Measurements from ENCODE around the gene TBL1XR1. TPM values are rescaled to one million over a fixed set of nuclear protein-coding genes. Genes with fewer than 3 reads are reported as not detected.
"Not testable (repeated sequence)": the region's sequence is repeated elsewhere in the genome, so short reads cannot be mapped to it uniquely, and the experiment has no call there.

TBL1XR1 gene
- total RNA-seq, 2 donors from 2014 or later, result 118 to 125 TPM

DNA sequence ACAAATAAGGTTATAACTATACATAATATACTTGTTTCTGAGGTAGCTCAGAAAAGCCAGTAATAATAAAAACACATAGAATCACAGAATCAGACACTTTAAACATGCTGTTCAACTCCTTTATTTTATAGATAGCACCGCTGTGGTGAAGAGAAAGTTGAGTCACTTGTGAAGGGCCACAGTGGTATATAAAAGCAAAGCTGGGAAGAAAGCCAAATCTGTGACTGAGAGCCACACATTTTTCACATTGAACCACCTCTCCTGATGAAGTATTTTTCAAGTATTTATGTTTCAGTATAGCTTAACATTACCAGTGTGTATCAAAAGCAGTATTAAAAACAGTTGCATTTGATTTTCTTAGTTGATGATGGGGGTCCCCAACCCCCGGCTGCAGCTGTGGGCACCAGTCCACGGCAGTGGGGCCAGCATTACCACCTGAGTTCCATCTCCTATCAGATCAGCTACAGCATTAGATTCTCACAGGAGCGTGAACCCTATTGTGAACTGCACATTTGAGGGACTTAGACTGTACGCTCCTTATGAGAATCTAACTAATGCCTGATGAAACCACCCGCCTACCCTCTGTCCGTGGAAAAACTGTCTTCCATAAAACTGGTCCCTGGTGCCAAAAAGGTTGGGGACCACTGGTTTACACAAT, 46.2 kb downstream of the TBL1XR1 start:
- intact Hi-C loops (cut with DNase I), result no loop called here
- DNase-seq, result no peak
- ATAC-seq, result peak in 1 of 2 donors; percentile 39

DNA sequence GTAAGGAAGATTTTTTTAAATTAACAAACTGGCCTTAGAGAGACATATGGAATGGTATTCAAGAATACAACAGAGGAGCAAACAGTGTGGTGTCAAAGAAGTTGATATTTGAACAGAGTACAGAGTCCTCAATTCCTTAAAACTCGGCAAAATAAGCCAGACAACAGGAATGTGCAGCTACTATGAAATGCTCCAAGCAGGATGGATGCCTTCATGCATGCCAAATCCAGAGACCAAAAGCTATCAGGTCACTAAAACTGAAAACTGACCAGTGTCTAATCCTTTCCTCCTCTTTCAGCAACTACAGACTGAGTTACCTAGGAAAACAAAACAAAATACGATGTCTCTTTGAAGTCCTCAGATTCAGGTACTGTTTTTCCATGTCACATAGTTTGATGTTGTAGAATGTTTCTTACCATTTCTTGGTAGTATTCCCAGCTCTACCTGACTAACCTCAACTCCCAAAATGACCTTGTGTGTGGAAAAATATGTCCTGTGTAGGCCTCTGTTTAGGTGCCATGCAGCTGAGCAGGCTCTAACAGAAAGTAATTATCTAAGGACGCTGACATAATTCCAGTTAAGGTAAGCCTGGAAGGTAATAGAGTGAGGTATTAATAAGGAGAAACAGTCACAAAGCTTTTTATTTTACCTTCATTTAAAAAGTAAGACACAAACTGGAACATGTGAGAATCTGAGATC, 46.9 kb downstream of the TBL1XR1 start:
- intact Hi-C loops (cut with DNase I), result no loop called here
- DNase-seq (no peak), ATAC-seq (peak in 1 of 2 donors; percentile 13)

DNA sequence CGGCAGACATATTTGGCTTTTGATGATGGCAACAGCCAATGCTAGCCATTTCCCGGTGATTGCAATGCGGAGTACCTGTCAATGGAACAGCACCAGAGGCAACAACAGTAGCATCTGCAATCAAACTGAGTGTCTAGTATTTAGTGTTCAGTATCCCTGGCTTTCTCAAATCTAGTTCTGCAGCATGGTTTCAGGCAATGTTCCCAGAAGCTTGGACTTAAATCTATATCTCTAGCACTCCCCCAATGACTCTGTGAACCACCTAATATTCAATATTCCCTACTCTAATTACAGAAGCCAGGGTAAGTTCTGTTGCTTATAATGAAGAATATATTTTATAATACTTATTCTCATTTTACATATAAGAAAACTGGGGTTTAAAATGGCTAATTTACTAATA, 48.2 kb downstream of the TBL1XR1 start:
- no peak for ATAC-seq
- no peak for DNase-seq
- intact Hi-C loops (cut with DNase I), result no loop called here

DNA sequence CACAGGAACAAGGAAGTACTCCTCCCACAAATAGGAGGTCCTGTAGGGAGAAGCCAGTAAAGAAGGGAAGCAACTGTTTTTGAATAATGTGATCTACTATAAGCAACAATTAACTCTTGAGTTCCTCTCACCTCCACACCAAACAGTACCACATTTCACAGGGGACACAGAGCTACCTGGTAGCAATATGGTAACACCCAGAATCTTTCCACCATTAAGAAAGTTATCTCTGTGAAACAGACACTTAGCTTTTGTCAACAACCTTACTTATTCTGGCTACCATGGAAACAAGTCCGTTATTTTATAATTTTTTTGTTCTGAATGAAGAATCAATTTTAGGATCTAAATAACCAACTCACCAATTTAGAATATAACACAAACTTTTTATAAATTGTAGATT, 49.5 kb downstream of the TBL1XR1 start:
- DNase-seq (no peak), ATAC-seq (no peak)
- intact Hi-C loops (cut with DNase I), result no loop called here

DNA sequence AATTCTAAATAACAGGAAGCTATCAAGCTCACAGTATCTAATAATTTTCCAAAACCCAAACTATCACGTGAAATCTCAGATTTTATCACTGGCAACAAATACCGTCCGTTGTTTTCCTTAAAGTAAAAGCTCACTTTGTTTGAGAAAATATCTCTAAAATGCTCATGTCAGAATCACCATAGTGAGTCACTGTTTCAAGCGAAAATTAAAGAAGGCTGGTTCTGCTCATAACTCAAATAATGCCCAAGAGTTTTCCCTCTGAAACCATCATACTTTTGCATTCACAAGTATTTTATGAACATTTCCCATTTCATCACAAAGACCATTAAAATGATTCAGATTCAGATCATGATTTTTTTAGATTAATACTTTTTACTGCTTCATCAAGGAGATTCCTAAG, 50.6 kb downstream of the TBL1XR1 start:
- DNase-seq (no peak), ATAC-seq (no peak)
- intact Hi-C loops (cut with DNase I), result no loop called here

DNA sequence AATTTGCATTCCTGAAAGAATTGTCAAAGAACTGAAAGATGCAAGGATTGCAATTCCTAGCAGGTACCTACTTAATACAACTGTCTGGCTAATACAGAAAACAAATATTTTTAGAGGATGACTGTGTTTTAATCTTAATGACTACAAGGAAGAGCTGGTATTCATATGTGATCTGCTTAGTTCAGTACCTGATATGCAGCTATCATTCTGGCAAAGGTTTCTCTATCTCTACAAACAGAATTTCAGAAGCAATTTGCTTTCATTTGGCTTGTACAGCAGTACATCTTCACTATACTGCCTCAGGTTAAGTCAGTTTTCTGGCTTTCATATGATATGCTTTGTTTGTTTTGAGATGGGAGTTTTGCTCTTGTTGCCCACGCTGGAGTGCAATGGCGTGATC, 51.3 kb downstream of the TBL1XR1 start:
- intact Hi-C loops (cut with DNase I), result no loop called here
- no peak for ATAC-seq
- DNase-seq, result no peak

DNA sequence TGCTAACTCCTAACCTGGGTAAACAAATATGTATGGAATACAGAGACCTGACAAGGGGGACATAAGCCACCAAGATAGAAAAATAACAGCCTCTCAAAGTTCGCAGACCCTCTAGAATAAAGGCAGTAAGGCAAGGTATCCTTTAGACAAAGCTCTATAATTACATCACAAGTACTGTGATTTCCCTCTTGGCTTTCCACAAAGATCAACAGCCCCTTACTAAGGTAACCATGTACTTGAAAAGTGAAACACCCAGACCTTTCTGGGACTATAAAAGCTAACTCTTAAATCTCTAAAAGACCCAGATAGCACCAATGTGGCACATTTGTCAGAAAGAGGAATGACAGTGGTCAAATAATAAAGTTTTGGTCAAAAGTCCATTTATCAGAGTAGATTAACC, 51.9 kb downstream of the TBL1XR1 start:
- DNase-seq, result no peak
- no peak for ATAC-seq
- intact Hi-C loops (cut with DNase I), result no loop called here

DNA sequence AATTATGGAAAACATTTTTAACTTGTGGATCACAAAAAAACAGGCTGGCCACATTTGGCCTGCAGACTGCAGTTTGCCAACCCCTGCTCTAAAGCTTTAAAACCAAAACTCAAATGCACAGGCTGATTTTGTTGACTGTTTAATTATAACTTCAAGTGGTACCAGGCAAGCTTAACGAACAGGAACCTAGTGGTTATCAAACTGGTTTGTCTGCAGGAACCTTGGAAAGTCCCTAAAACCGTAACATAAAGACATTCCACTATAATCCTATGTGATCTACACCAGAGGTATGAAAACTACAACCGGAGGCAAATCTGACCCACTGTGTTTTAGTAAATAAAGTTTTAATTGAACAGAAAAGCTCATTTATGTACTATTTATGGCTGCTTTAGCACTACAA, 52.4 kb downstream of the TBL1XR1 start:
- ATAC-seq, result no peak
- intact Hi-C loops (cut with DNase I), result no loop called here

DNA sequence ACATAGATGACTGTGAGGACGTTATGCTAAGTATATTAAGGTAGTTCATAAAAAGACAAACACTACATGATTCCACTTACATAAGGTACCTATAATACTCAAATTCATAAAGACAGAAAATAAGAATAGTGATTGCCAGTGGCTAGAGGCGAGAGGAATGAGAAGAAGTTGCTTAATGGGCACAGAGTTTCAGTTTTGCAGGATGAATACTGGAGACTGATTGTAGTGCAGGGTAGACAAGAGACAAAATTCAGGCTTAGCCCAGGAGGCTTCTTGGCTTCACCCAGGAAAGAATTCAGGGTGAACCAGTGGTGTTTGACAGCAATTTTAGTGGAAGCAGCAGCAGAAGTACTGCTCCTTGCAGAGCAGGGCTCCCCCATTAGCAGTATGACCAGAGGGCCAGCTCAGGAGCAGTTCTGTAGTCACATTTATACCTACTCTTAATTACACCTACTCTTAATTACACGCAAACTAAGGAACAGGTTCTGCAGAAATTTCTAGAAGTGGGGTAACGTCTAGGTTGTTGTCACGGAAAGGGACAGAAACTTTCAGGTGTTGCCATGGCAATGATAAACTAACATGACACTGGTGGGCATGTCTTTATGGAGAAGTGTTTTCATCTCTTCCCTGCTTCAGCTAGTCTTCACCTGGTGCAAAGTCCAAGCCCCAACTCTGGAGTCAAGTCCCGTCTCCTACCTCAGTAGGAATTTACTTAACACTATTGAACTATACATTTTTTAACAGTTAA, 55.2 kb downstream of the TBL1XR1 start:
- DNase-seq (no peak), ATAC-seq (no peak)
- intact Hi-C loops (cut with DNase I), result no loop called here

More for the DNA sequence above, 52.4 kb downstream of the TBL1XR1 start:
- DNase-seq, result no peak

DNA sequence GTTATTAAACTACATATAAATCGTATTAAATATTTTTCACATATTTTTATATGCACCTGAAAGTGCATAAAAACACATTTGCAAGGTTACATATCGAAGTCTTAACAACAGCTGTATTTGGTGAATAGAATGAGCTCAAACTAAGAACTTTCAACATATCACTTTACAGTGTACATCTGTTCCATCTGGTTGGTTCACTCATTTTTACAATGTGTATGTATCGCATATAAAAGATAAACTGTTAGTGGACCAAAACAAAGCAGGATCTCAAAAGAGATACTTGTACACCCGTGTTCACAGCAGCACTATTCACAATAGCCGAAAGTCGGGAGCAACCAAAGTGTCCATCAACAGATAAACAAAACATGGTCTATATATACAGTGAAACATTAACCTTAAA, 55.8 kb downstream of the TBL1XR1 start:
- DNase-seq (no peak), ATAC-seq (no peak)
- intact Hi-C loops (cut with DNase I), result no loop called here

DNA sequence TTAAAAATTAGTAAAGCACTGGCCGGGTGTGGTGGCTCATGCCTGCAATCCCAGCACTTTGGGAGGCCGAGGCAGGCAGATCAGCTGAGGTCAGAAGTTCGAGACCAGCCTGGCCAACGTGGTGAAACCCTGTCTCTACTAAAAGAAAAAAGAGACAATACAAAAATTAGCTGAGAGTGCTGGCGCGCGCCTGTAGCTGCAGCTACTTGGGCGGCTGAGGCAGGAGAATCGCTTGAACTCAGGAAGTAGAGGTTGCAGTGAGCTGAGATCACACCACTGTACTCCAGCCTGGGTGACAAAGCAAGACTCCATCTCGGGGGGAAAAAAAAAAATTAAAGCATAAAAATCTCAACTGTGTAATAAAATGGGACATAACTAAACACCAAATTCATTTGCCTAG, 58.1 kb downstream of the TBL1XR1 start:
- ATAC-seq; intact Hi-C loops (cut with DNase I); DNase-seq: not testable (repeated sequence)

DNA sequence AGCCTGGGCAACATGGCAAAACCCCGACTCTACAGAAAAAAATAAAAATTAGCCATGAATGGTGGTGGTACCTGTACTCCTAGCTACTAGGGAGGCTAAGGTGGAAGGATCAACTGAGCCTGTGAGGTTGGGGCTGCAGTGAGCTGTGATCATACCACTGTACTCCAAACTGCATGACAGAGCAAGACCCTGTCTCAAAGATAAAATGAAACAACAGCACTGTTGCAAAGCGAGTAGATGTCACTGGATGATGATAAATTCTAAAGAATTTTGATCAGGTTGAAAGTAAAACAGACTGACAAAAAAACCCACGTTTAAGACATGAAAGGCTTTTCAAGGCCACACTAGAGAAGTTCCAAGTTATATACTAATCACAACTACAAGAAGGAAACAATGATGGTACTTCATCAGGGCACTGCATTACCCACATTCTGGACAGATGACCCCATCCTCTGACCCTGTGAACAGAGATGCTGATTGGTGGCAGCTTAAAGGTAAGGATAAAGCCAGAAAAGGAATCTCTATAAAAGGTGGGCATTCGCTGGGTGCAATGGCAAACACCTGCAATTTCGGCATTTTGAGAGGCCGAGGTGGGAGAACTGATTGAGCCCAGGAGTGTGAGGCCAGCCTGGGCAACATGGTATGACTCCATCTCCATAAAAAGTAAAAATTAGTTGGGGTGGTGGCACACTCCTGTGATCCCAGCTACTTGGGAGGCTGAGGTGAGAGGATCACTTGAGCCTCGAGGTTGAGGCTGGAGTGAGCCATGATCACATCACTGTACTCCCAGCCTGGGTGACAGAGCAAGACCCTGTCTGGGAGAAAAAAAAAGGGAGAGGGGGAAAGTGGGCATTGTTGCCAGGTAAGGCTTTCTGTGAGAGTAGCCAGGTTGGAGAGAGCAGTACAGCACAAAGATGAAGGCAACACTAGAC, 59.2 kb downstream of the TBL1XR1 start:
- ATAC-seq (no peak), DNase-seq (no peak)
- intact Hi-C loops (cut with DNase I), result no loop called here

DNA sequence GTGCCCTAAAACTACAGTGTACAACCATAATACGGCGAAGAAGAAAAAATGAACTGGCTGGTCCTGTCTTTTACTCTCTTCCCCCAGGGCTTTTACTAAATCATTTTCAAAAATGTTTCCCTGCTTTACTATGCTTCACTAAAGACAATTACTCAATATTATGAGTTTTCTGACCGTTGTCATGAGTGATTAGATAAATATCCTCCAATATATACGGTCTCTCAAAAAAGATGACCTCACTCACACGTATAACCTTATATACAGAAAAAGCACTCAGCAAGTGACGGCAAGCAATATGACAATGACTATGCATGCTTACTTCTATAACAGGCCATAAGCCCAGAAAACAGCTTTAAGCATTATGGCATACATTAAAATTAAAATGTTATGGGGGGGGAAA, 60.5 kb downstream of the TBL1XR1 start:
- intact Hi-C loops (cut with DNase I), result no loop called here
- DNase-seq (no peak), ATAC-seq (no peak)

DNA sequence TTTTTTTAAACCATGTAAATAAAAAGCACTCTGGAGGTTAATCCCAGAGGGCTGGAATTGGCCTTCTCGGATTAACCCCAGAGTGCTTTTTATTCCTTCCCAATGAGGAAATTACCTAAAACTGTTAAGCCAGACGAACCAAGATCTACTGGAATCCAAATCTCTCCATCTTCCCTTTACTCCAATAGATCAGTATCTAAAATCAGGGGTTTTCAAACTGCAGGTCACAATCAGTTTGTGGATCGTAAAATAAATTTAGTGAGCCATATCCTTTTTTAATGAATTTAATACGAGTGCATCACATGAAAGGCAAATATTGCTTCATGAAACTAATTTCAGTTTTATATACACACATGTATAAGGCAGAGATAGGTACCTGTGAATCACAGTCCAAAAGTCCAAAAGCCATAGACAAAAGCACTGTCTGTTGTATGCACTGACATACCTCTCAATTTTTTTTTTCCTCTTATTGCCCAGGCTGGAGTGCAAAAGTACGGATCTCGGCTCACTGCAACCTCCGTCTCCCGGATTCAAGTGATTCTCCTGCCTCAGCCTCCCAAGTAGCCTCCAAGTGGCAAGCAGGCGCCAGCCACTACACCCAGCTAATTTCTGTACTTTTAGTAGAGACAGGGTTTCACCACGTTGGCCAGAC, 61.3 kb downstream of the TBL1XR1 start:
- ATAC-seq, result no peak
- no peak for DNase-seq
- intact Hi-C loops (cut with DNase I), result no loop called here

DNA sequence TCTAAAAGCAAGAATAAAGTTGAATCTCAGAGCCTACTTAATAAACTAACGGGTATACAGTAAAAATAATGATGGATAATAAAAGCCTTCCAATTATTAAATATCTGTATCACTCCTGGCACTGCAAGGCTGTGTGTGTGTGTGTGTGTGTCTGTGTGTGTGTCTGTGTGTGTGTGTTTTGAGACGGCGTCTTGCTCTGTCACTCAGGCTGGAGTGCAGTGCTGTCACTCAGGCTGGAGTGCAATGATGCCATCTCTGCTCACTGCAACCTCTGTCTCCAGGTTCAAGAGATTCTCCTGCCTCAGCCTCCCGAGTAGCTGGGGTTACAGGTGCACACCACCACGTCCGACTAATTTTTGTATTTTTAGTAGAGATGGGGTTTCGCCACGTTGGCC, 62.5 kb downstream of the TBL1XR1 start:
- ATAC-seq, result no peak
- intact Hi-C loops (cut with DNase I), result no loop called here
- no peak for DNase-seq

DNA sequence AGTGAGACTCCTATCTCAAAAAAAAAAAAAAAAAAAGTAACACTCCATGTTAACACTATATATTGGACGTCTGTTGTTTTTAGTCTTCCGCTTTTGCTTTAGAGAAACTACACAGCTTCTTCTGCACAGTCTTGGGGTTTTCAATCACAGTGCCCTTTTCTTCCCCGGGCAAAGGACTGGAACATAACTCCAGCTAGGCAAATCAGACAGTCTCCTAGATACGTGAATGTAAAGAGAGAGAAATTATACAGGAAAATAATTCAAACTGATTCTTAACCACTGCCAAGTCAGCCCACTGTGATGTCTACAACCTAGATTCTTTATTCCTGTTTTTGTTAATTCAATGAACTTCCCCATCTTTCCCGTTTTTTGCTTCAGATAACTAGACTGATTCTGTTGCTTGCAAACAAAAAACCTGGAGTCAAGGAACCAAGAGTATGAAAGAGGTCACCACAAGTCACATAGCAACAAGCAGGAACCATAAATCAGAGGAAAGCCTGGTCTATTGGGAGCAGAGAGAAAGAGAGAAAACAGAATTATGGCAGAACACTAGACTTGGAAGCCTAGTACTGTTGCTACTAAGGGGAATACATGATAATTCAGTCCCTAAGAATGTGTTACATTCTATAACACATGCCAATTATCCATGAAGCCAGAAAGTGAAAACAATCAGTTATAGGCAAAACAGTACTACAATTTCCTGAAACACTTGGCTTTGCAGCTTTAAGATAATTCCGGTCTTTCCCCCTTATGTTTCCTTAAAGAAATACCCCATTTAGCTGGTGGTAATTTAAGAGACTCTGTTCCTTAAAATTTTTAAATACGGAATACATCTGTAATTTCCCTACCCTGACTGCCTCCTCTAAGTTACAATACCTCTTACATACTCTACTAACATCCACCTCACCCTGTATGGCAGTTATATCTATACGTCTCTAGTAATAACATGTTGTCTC, 63.1 kb downstream of the TBL1XR1 start:
- intact Hi-C loops (cut with DNase I), result no loop called here
- peak; percentile 29 to 70 for ATAC-seq
- DNase-seq, result no peak

DNA sequence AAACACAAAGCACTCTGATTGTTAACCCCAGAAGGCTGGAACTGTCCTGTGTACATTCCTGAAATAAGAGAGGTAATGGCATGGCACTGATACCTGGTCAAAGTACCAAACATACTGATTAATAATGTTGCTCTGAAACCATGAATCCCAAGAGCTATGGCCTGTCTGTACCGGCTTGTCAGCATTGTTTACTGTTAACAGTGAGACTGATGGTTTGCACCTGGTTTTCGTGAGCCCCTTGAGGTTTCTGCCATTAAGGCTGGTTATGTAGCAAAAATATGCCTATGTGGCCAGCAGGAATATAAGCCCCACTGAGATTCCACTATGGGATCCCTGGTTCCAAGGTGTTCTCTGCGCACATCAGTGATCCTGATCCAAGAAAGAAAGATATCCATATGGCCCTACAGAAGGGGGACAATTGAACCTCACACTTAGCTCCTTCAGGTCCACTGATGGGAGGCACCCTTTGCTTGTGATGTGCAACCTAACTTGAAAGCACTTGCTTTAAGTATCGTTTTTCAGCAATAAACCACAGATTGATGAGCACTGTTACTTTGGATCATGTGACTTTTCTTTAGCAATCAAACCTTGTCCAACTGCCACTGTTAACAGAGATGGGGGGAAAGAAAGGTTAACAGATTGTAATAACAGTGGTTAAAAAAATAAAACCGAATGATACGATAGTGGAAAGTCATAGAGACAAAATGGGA, 65.2 kb downstream of the TBL1XR1 start:
- intact Hi-C loops (cut with DNase I), result no loop called here
- no peak for DNase-seq
- no peak for ATAC-seq

Data from left cardiac atrium (tissue), 4 donors.